Right lobe of liver (tissue), 4 donors: ENCODE results near the gene TEKT2.

Experiments used
- POLR2A ChIP-seq: fragments of 450-650 bp; IDR thresholded peaks from one replicate; pipeline ENCODE4 v1.6.1; 2017; ENCODE audit warnings: antibody characterized with exemption, mild to moderate bottlenecking
- TF ChIP-seq, protein P1 (sequence below), 4 donors: fragments of 200-600 bp in 3 of 4; fragments of 450-650 bp in 1 of 4; IDR thresholded peaks; one replicate each; pipeline versions ENCODE4 v1.5.1 to v1.8.0; 2016 to 2022; ENCODE audit warnings: antibody characterized with exemption in 4 of 4, mild to moderate bottlenecking in 2 of 4
- donor health status: DM: no; HTN: no; CAD: no.
- donor health status: DM: no; HTN: no; CAD: no.
- donor health status: DM: no; HTN: yes; CAD: no.

DNA sequence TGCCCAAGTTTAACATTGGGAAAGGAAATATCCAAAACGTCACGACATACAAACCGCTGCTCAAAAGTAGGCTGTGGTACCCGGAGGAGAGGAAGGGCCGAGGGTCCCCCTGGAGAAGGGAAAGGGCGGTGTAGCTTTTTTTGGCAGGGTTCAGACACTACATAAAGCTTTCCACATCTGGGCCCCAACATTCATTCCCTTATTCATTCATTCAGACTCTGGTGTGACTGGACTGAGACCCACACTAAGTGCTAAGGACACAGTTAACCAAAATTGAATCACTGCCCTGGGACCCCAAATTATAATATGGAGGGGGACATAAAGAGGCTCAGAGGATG lies 51.4 kb downstream of the TEKT2 start:
- TF ChIP-seq POLR2A, result no peak
- TF ChIP-seq, protein P1, sequence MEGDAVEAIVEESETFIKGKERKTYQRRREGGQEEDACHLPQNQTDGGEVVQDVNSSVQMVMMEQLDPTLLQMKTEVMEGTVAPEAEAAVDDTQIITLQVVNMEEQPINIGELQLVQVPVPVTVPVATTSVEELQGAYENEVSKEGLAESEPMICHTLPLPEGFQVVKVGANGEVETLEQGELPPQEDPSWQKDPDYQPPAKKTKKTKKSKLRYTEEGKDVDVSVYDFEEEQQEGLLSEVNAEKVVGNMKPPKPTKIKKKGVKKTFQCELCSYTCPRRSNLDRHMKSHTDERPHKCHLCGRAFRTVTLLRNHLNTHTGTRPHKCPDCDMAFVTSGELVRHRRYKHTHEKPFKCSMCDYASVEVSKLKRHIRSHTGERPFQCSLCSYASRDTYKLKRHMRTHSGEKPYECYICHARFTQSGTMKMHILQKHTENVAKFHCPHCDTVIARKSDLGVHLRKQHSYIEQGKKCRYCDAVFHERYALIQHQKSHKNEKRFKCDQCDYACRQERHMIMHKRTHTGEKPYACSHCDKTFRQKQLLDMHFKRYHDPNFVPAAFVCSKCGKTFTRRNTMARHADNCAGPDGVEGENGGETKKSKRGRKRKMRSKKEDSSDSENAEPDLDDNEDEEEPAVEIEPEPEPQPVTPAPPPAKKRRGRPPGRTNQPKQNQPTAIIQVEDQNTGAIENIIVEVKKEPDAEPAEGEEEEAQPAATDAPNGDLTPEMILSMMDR (IDR thresholded peaks at IDR 0.05), result no peak
